Stimulated activated CD4-positive, alpha-beta T cell treated with anti-CD3 and anti-CD28 coated beads, Interleukin-1b, Interleukin-23, amount 100 ng/mL, for 1 hour (primary cell): ENCODE measurements around the gene BMP8B.
"Not testable (repeated sequence)": the region's sequence is repeated elsewhere in the genome, so short reads cannot be mapped to it uniquely, and the experiment has no call there.

Source experiments
- DNase-seq, 2 donors: peaks; one replicate each; pipeline ENCODE4 v3.0.0-alpha.2; 2020; ENCODE audit warnings: low read depth in 2 of 2

BMP8B gene

GRCh38 chr1:39778463-39779099 is 10.1 kb downstream of the BMP8B start:
- DNase-seq, result not testable (repeated sequence)

- DNase-seq, result not testable (repeated sequence)
Observed at GRCh38 chr1:39777896-39778295, 10.8 kb downstream of the BMP8B start.

DNA sequence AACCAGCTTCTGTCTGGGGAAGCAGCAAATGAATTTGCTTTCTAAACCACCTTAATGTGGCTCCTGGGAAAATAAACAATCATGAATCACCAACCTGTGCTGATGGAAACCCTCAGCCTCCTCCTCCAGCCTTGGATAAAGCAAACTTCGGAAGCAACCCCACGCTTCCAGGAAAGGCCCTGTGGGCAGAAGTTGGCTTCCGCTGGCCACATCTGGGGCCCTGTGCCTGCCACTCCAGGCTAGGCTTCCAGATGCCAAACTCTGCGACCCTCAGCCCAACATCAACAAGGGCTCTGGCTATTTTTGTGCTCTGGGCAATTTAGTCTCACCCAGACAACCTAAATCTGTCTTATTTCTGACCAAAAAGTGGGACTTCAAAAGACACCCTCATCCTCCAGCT is 11.4 kb downstream of the BMP8B start:
- DNase-seq, result no peak

DNA sequence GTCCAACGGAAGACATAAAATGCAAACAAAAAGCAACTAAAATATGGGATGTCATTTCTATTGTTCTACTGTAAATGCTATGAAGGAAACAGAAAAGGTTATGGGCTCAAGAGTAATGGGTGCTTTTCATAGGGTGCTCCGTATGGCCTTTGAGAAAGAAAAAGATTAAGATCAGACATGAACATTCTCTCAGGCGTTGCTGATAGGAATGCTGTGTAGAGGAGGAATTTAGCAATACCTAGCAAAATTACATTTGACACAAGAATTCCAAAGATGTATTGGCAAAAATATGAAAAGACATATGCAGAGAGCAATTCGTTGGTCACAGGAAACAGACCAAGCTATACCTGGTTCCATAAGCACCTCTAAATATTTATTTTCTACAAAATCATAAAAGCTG is 11.8 kb downstream of the BMP8B start:
- no peak for DNase-seq

GRCh38 chr1:39776400-39776713 is 12.3 kb downstream of the BMP8B start:
- DNase-seq, result no peak

DNA sequence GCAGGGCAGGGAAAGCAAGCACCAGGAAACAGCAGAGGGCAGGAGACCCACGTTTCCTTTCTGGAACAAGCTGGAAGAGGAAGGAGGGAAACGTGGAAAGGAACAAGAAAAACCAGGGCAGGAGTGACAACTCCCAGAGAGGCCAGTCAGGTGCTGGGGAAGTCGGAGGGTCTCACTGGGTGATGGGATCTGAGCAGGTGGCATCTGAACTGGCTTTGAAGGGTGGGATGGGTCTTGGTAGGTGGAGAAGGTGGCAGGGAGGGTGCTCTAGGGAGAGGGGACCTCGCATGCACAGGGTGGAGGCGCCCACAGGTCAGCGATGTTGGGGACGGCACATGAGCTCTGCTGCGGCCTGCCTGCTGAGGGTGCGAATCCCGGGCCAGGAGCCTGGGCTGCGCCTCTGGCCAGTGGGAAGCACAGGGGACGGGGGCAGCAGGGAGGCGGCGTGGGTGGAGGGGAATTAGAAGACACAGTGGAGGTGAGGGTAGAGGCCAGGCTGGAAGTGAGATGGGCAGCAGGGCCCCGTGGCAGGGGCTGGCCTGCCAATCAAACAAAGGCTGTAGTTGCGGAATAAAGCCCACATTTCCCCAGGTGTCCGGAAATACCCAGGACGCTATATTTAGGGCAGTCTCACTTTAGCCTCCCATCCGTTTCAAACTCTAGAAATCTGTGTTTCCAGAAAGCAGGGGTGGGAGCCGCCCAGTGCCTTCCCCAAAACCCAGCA is 12.8 kb downstream of the BMP8B start:
- DNase-seq, result not testable (repeated sequence)

GRCh38 chr1:39775141-39775540 is 13.5 kb downstream of the BMP8B start:
- DNase-seq, result not testable (repeated sequence)

- DNase-seq, result not testable (repeated sequence)
Observed at GRCh38 chr1:39773369-39773979, 15.2 kb downstream of the BMP8B start.

GRCh38 chr1:39771022-39771532 is 17.6 kb downstream of the BMP8B start, which contains the start of gene OXCT2:
Gene OXCT2 (minus strand): TSS chr1:39771348. CDS start chr1:39771255, 93 bp downstream.
- not testable (repeated sequence) for DNase-seq

- DNase-seq, result not testable (repeated sequence)
Observed at GRCh38 chr1:39770100-39771021, 18.3 kb downstream of the BMP8B start.

DNA sequence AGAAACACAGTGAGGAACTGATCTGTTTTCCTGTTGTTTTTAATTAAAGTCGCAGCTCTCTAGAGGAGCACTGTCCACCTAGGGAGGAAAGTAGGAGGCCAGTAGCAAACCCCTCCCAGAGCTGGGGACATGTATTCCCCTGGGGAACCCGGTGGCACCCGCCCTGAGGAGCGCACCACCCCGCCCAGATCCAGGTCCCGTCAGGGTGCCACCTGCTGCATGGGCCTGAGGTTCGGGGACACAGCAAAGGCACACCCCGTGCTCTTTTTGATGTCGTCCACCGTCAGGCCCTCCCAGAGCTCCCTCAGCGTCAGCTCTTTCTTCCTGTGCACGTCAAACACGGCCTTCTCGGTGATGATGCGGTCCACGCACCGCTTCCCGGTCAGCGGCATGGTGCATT is 19.2 kb downstream of the BMP8B start:
- DNase-seq, result not testable (repeated sequence)

- DNase-seq, result not testable (repeated sequence)
Observed at GRCh38 chr1:39766466-39766865, 22.2 kb downstream of the BMP8B start.

- DNase-seq, result not testable (repeated sequence)
Observed at GRCh38 chr1:39764512-39764911, 24.2 kb downstream of the BMP8B start.

DNA sequence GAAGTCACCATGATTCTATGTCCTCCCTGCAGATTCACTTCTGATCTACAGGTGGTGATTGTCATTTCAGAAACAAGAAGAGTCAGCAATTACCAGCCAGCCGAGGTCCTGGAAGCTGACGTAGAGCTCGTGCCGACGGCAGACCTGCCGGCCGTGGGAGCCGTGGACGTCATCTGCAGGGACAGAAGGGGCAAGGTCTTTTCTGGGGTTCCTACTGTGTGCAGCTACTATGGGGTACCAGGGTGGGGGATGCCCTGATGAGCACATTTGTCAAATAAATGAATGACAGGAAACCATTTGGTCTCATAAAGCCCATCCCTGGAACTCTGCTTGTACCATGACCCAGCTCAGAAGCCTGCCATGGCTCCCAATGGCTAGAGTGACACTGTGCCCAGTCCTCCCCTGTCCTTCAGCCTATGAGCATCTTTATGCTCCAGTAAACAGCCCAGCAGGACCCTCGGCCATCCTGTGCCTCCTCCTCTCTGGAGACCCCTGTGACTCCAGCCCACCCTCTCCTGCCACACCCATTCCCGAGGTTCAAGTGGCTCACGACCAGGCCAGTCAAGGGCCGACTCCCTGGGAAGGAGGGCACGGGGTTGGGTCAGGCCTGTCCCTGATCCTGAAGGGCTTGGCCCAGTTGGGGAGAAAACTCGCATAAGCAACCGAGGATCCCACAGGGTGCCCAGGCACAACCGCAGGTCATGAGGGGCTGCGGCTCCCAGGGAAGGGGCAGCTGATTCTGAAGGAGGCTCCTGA is 24.9 kb downstream of the BMP8B start:
- DNase-seq, result not testable (repeated sequence)

- DNase-seq, result no peak
Observed at GRCh38 chr1:39762550-39763540, 25.8 kb downstream of the BMP8B start.

DNA sequence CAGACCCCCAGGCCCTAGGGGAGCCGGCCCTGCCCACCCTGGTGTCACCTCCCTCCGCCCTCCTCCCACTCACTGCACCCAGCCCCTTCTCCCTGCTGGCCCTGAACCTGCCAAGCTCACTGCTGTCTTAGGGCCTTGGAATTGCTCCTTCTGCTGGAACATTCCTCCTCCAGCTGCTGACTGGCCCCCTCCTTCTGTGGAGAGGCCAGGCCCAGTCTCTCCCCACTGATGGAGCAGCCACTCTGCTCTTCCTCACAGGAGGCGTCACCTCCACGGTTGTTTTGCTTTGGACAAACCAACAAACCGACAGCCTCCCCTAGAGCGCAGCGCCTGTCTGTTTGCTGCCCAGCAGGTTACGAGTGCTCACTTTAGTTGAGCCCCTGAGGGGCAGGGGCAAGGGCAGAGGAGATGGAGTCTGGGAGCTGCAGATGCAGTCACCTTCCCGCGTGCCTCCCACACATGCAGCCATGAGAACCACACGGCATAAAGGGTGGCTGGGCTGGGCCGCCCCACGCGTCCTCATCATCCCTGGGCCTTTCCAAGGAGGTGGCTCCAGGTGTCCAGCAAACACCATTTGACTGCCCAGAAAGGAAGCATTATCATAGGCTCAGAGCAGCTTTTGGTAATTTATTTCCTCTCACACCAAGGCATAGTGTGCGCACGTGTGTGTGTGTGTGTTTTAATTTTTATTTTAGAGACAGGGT is 27.0 kb downstream of the BMP8B start:
- DNase-seq, result no peak

DNA sequence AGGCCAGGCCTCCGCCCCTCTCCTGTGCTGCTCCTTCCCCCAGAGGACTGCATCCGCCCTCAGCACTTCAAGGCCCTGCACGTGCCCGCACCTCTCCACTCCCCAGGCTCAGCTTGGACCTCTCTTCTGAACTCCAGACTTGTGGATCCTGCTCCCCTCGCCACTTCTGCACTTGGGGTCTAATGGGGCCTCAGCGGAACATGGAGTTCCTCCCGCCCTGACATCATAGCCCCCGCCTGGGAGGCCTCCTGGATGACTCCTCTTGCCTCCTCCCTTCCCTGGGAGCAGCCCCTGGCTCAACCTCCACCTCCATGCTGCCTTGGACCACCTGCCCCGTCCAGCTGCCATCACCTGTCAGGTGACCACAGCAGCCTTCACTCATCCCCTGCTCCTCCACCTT is 27.6 kb downstream of the BMP8B start:
- no peak for DNase-seq

- DNase-seq, result no peak
Observed at GRCh38 chr1:39760074-39761008, 28.3 kb downstream of the BMP8B start.
